Keratinocyte (primary cell): ENCODE results near the gene LMTK2. TPM values are rescaled to one million over a fixed set of nuclear protein-coding genes. Genes with fewer than 3 reads are reported as not detected.

ENCODE experiments used
- DNase-seq: peaks from one replicate; pipeline ENCODE4 v3.0.0-alpha.2; 2011; ENCODE audit warnings: low read depth, missing footprints, low spot score
- FAIRE-seq: peaks from 2 replicates; lab custom pipeline; 2011; peaks lifted over from hg19 to GRCh38; lab: Jason Lieb, UNC
- H2AFZ ChIP-seq: 2 replicates; pipeline ENCODE4 v1.6.0; 2012; ENCODE audit warnings: low read length, control low read depth, inconsistent platforms; ENCODE audit not compliant: control insufficient read depth
- H3K27ac ChIP-seq: 2 replicates; pipeline ENCODE4 v1.5.1; 2011; ENCODE audit warnings: low read length; ENCODE audit not compliant: control insufficient read depth, insufficient read depth
- H3K27me3 ChIP-seq: 3 replicates; pipeline ENCODE4 v1.6.0; 2011; ENCODE audit warnings: low read length; ENCODE audit not compliant: control insufficient read depth, insufficient read depth; ENCODE audit errors: extremely low read depth
- H3K36me3 ChIP-seq, 2 experiments: 2 replicates in 1 of 2; 3 replicates in 1 of 2; pipeline ENCODE4 v1.5.1; 2011; ENCODE audit warnings: low read length in 2 of 2, mild to moderate bottlenecking in 1 of 2; ENCODE audit not compliant: control insufficient read depth in 2 of 2, insufficient read depth in 2 of 2; ENCODE audit errors: extremely low read depth in 1 of 2
- H3K4me1 ChIP-seq: 3 replicates; pipeline ENCODE4 v1.5.1; 2011; ENCODE audit warnings: low read length; ENCODE audit not compliant: control insufficient read depth, insufficient read depth; ENCODE audit errors: extremely low read depth
- H3K4me2 ChIP-seq: 3 replicates; pipeline ENCODE4 v1.6.0; 2011; ENCODE audit warnings: low read depth, low read length; ENCODE audit not compliant: control insufficient read depth, insufficient read depth; ENCODE audit errors: extremely low read depth
- H3K4me3 ChIP-seq, 3 experiments: fragments of 200-600 bp in 1 of 3; sonication (generic) in 1 of 3; 2 replicates in 2 of 3; 3 replicates in 1 of 3; pipeline ENCODE4 v1.5.1; 2011 to 2016; ENCODE audit warnings: low read length in 3 of 3, mild to moderate bottlenecking in 3 of 3, control low read depth in 2 of 3, inconsistent platforms in 1 of 3, low read depth in 1 of 3, mixed read lengths in 1 of 3, mixed run types in 1 of 3, moderate library complexity in 1 of 3; ENCODE audit not compliant: control insufficient read depth in 2 of 3, insufficient read depth in 2 of 3; ENCODE audit errors: extremely low read depth in 1 of 3
- H3K79me2 ChIP-seq: 2 replicates; pipeline ENCODE4 v1.6.0; 2012; ENCODE audit warnings: low read length; ENCODE audit not compliant: control insufficient read depth, insufficient read depth
- H3K9ac ChIP-seq: 3 replicates; pipeline ENCODE4 v1.6.0; 2011; ENCODE audit warnings: low read length; ENCODE audit not compliant: control insufficient read depth, insufficient read depth; ENCODE audit errors: extremely low read depth
- H3K9me1 ChIP-seq: 3 replicates; pipeline ENCODE4 v1.6.0; 2011; ENCODE audit warnings: low read length; ENCODE audit not compliant: control insufficient read depth, insufficient read depth; ENCODE audit errors: extremely low read depth
- H3K9me3 ChIP-seq: 2 replicates; pipeline ENCODE4 v1.5.1; 2012; ENCODE audit warnings: low read depth, low read length; ENCODE audit not compliant: control insufficient read depth
- H4K20me1 ChIP-seq: 3 replicates; pipeline ENCODE4 v1.6.0; 2011; ENCODE audit warnings: low read length; ENCODE audit not compliant: control insufficient read depth, insufficient read depth; ENCODE audit errors: extremely low read depth
- CTCF ChIP-seq, 3 experiments: IDR thresholded peaks in 1 of 3; conservative IDR thresholded peaks in 1 of 3; optimal IDR thresholded peaks in 1 of 3; 2 replicates in 2 of 3; 3 replicates in 1 of 3; pipeline versions ENCODE3 to v1.5.1; 2011; ENCODE audit warnings: low read length in 3 of 3, mild to moderate bottlenecking in 3 of 3, moderate library complexity in 2 of 3, control low read depth in 1 of 3, inconsistent platforms in 1 of 3; ENCODE audit not compliant: insufficient read depth in 2 of 3; ENCODE audit errors: extremely low read depth in 1 of 3
- EZH2 ChIP-seq: IDR thresholded peaks from one replicate; pipeline ENCODE4 v1.6.1; 2012; ENCODE audit warnings: inconsistent platforms, mild to moderate bottlenecking, low read length, moderate library complexity
- dilution Hi-C: fragments of 300-500 bp; cut with MboI; formaldehyde crosslinking; loops from one replicate; pipeline ENCODE4 v1.7.0; 2020; ENCODE audit warnings: low sequenced_read_pairs; ENCODE audit not compliant: extremely low pct_ligation_motif_present
- polyA plus RNA-seq, 5 experiments: library from polyadenylated mRNA; depleted of rRNA in 3 of 5; stranded (reverse) in 3 of 5; stranded (forward) in 1 of 5; unstranded in 1 of 5; fragments of >200 nt; gene quantifications; 1 replicate in 1 of 5; 2 replicates in 3 of 5; 3 replicates in 1 of 5; pipeline versions ENCODE4 v1.2.1 to v1.2.3, GENCODE V29; 2011 to 2012; ENCODE audit warnings: missing spikeins in 2 of 5, low read depth in 1 of 5, low replicate concordance in 1 of 5

The LMTK2 gene
- polyA plus RNA-seq, 1 donor (not counting 4 experiments of a cell fraction or from before 2014, with no cell fraction given): 6.6 TPM

- Histone ChIP-seq H3K9me1 (no peaks in the 10 kb centered on the region), H3K4me1 (no peaks in the 10 kb centered on the region), H4K20me1 (no peaks in the 10 kb centered on the region), H3K4me3 (no peak overlapping the region), H2AFZ (no peak overlapping the region), H3K27me3 (no peaks in the 10 kb centered on the region), H3K9me3 (no peaks in the 10 kb centered on the region), H3K36me3 (peaks cover 0 to 2% of the 10 kb centered on the region in 2 experiments), H3K4me2 (no peak overlapping the region), H3K79me2 (no peaks in the 10 kb centered on the region), H3K27ac (no peak overlapping the region), H3K9ac (no peak overlapping the region)
- DNase-seq (no peak), FAIRE-seq (no peak)
- dilution Hi-C loops: no loop called here
- TF ChIP-seq EZH2: no peak
- TF ChIP-seq CTCF (optimal IDR thresholded peaks at IDR 0.05 in 1 of 3, IDR thresholded peaks at IDR 0.05 in 1 of 3, conservative IDR thresholded peaks at IDR 0.05 in 1 of 3; ENCODE audit: extremely low read depth in 1 of 3, insufficient read depth in 2 of 3, low read length in 3 of 3): no peak
These were observed 109.2 kb downstream of the LMTK2 start for GRCh38 chr7:98215561-98216495.

- TF ChIP-seq CTCF (optimal IDR thresholded peaks at IDR 0.05 in 1 of 3, IDR thresholded peaks at IDR 0.05 in 1 of 3, conservative IDR thresholded peaks at IDR 0.05 in 1 of 3; ENCODE audit: extremely low read depth in 1 of 3, insufficient read depth in 2 of 3, low read length in 3 of 3): no peak
- TF ChIP-seq EZH2: no peak
- H3K9me3 ChIP-seq: no peaks in the 10 kb centered on the region
- H3K4me1 ChIP-seq: no peaks in the 10 kb centered on the region
- DNase-seq: no peak
- H3K4me3 ChIP-seq: no peak overlapping the region
- H3K79me2 ChIP-seq: no peaks in the 10 kb centered on the region
- no peak overlapping the region for H3K4me2 ChIP-seq
- no peaks in the 10 kb centered on the region for H3K27me3 ChIP-seq
- no peak overlapping the region for H3K27ac ChIP-seq
- no peak for FAIRE-seq
- no peak overlapping the region for H3K9ac ChIP-seq
- H3K36me3 ChIP-seq: peaks cover 0 to 4% of the 10 kb centered on the region in 2 experiments
- H3K9me1 ChIP-seq: no peaks in the 10 kb centered on the region
- no peaks in the 10 kb centered on the region for H4K20me1 ChIP-seq
- dilution Hi-C loops: no loop called here
- H2AFZ ChIP-seq: no peak overlapping the region
These were observed 110.4 kb downstream of the LMTK2 start for GRCh38 chr7:98216941-98217622.
